Progenitor cell of endocrine pancreas (in vitro differentiated cells): ENCODE data around the gene ERVW-1. TPM values are rescaled to one million over a fixed set of nuclear protein-coding genes. Genes with fewer than 3 reads are reported as not detected.
A peak's percentile ranks its signal among the peaks of the same experiment; 100 is the strongest.

Source experiments
- DNase-seq: peaks from one replicate; pipeline ENCODE4 v3.0.0; 2021; ENCODE audit warnings: low spot score; ENCODE audit not compliant: unreplicated experiment
- H3K27ac Mint-ChIP-seq: 2 replicates; pipeline ENCODE4 v1.8.0; 2021; ENCODE audit warnings: mild to moderate bottlenecking, moderate library complexity, mixed read lengths
- H3K27me3 Mint-ChIP-seq: 2 replicates; pipeline ENCODE4 v1.8.0; 2021; ENCODE audit warnings: mixed read lengths
- H3K36me3 Mint-ChIP-seq: 2 replicates; pipeline ENCODE4 v1.8.0; 2022; ENCODE audit warnings: mixed read lengths; ENCODE audit not compliant: insufficient read depth
- H3K4me1 Mint-ChIP-seq: 2 replicates; pipeline ENCODE4 v1.8.0; 2021; ENCODE audit warnings: low read depth, mixed read lengths
- H3K4me3 Mint-ChIP-seq: 2 replicates; pipeline ENCODE4 v1.8.0; 2021; ENCODE audit warnings: low read depth, mild to moderate bottlenecking, moderate library complexity, mixed read lengths
- H3K9me3 Mint-ChIP-seq: 2 replicates; pipeline ENCODE4 v1.8.0; 2021; ENCODE audit warnings: low read depth, mixed read lengths
- total RNA-seq: library from RNA; stranded (reverse); gene quantifications from 2 replicates; pipeline ENCODE4 v1.2.1, GENCODE V29; 2021
- TF ChIP-seq, protein P1 (sequence below): fragments of 200-600 bp; sonication (generic); IDR thresholded peaks from one replicate; pipeline ENCODE4 v1.5.0; 2021; ENCODE audit warnings: antibody characterized with exemption, mild to moderate bottlenecking; ENCODE audit not compliant: unreplicated experiment

The ERVW-1 gene
- total RNA-seq, 1 donor from 2014 or later: not detected

DNA sequence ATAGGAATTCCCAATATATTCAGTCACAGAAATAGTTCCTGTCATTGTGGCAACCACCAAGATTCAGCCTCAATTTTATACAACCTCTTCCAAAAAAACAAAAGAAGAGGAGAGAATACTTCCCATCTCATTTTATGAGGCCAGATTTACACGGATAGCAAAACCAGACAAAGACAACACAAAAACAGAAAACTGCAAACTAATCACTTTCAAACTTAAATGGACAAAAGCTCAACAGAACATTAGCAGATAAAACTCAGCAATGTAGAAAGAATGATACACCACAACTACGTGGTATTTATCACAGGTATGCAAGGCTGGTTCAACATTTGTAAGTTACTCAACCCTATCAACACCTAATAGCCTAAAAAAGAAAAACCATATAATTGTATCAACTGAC, 28.6 kb upstream of the ERVW-1 start:
- Mint-ChIP-seq H3K4me3 (no peak overlapping the region), H3K27ac (no peak overlapping the region), H3K36me3 (peaks cover 8% of the 10 kb centered on the region), H3K27me3 (no peaks in the 10 kb centered on the region), H3K4me1 (no peaks in the 10 kb centered on the region), H3K9me3 (no peaks in the 10 kb centered on the region)
- TF ChIP-seq, protein P1, sequence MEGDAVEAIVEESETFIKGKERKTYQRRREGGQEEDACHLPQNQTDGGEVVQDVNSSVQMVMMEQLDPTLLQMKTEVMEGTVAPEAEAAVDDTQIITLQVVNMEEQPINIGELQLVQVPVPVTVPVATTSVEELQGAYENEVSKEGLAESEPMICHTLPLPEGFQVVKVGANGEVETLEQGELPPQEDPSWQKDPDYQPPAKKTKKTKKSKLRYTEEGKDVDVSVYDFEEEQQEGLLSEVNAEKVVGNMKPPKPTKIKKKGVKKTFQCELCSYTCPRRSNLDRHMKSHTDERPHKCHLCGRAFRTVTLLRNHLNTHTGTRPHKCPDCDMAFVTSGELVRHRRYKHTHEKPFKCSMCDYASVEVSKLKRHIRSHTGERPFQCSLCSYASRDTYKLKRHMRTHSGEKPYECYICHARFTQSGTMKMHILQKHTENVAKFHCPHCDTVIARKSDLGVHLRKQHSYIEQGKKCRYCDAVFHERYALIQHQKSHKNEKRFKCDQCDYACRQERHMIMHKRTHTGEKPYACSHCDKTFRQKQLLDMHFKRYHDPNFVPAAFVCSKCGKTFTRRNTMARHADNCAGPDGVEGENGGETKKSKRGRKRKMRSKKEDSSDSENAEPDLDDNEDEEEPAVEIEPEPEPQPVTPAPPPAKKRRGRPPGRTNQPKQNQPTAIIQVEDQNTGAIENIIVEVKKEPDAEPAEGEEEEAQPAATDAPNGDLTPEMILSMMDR: no peak
- no peak for DNase-seq

DNA sequence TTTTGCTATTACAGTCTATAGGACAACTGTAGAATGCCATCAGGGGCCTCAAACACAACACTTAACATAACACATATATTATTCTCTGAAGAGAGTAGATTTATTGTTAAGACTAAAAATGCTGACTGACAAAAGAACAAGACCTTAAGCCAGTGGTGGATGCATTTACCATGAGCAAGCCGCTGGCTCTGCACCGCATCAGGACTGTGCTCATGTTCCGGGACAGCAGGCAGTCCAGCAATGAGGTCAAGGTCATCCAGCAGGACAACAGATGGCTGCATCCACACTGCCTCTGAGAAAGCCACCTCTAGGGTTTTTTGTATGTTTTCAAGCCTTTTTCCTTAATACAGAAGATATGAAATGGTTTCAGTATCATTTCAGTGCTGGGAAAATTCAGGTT, 26.8 kb upstream of the ERVW-1 start:
- DNase-seq: no peak
- peaks cover 17% of the 10 kb centered on the region for H3K36me3 Mint-ChIP-seq
- no peaks in the 10 kb centered on the region for H3K9me3 Mint-ChIP-seq
- TF ChIP-seq, protein P1: no peak
- H3K4me1 Mint-ChIP-seq: no peaks in the 10 kb centered on the region
- H3K4me3 Mint-ChIP-seq: no peak overlapping the region
- no peak overlapping the region for H3K27ac Mint-ChIP-seq
- no peaks in the 10 kb centered on the region for H3K27me3 Mint-ChIP-seq

DNA sequence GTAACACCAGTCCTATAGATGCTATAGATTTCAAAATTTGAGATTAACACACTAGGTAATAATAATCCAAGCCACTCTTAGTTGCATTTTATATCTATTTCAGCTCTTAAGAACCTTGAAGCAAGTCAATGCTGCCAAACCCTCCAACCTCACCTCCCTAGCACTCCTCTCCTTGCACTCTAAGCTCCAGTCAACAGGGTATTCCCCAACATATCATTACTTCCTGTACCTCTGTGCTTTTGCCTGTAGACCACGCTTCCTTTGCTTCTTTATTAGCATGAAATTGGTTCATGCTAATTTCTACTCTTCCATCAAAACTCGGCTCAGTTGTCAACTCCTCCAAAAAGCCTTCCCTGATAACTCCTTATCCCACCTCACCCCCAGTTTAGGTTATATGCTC, 26.0 kb upstream of the ERVW-1 start:
- Mint-ChIP-seq H3K27me3 (no peaks in the 10 kb centered on the region), H3K36me3 (peaks cover 22% of the 10 kb centered on the region), H3K27ac (peak overlapping the region; percentile 71), H3K9me3 (no peaks in the 10 kb centered on the region), H3K4me3 (no peak overlapping the region), H3K4me1 (no peaks in the 10 kb centered on the region)
- no peak for DNase-seq
- TF ChIP-seq, protein P1: no peak

DNA sequence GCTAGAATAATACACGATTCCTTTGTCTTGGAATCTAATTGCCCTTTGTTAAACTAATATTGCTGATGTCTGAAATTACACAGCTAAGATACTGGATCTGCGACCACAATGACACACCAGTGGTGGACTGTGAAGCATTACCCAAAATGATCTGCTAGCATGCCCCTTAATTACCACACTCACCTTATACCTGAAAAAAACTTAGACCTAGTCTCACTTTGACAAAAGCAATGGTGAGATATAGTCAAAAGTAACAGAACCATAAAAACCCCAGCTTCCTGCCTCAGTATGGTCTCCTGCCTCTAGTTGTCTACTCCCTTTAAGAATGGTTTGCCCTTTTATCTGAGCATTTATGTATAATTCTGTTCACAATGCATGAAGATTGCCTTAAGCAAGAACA, 20.8 kb upstream of the ERVW-1 start:
- DNase-seq: no peak
- Mint-ChIP-seq H3K4me3 (no peak overlapping the region), H3K9me3 (no peaks in the 10 kb centered on the region)

DNA sequence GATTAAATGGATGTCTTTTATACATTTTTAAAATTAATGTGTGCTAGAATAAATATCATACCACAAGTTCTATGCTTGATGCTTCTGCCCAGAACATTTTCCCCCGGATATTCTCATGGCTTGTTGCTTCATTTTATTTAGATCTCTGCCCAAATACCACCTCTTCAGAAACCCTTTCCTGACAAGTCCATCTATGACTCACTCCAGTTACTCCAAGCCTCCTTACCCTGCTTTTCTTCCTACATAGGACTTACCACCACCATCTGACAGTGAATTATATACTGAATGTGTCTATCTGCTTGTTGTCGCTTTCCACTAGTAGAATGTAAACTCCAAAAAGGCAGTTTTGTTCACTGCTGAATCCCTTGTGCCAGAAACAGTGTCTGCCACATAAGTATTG, 19.1 kb upstream of the ERVW-1 start:
- Mint-ChIP-seq H3K9me3 (no peaks in the 10 kb centered on the region), H3K4me3 (no peak overlapping the region), H3K27me3 (no peaks in the 10 kb centered on the region), H3K27ac (no peak overlapping the region), H3K36me3 (peaks cover 23% of the 10 kb centered on the region), H3K4me1 (no peaks in the 10 kb centered on the region)
- TF ChIP-seq, protein P1: no peak
- no peak for DNase-seq

More for the DNA sequence above, 20.8 kb upstream of the ERVW-1 start:
- Mint-ChIP-seq H3K27ac (peak overlapping the region; percentile 23), H3K4me1 (no peaks in the 10 kb centered on the region), H3K27me3 (no peaks in the 10 kb centered on the region), H3K36me3 (peaks cover 21% of the 10 kb centered on the region)
- TF ChIP-seq, protein P1: no peak
